Adrenal gland (tissue), 12 donors: Measurements from ENCODE around the gene TRABD2A. TPM values are rescaled to one million over a fixed set of nuclear protein-coding genes. Genes with fewer than 3 reads are reported as not detected.

Experiments used
- DNase-seq, 7 donors: peaks; one replicate each; pipeline ENCODE4 v3.0.0-alpha.2; 2019 to 2020
- H3K27ac ChIP-seq, 5 donors: fragments of 200-600 bp; sonication (generic) in 4 of 5; 1 replicate in 3 of 5; 2 replicates in 2 of 5; pipeline versions ENCODE4 v1.5.1 to v1.8.0; 2016 to 2020; ENCODE audit warnings: mild to moderate bottlenecking in 1 of 5
- H3K27me3 ChIP-seq: fragments of 200-600 bp; 2 replicates; pipeline ENCODE4 v1.8.0; 2021
- H3K36me3 ChIP-seq, 2 donors: fragments of 200-600 bp; replicated peaks in 1 of 2; 1 replicate in 1 of 2; 2 replicates in 1 of 2; pipeline versions ENCODE4 v1.5.1 to v1.8.0; 2018 to 2022
- H3K4me1 ChIP-seq, 2 donors: fragments of 200-600 bp; replicated peaks in 1 of 2; 1 replicate in 1 of 2; 2 replicates in 1 of 2; pipeline versions ENCODE4 v1.5.1 to v1.8.0; 2018 to 2021
- H3K4me3 ChIP-seq, 4 donors: fragments of 200-600 bp; sonication (generic) in 3 of 4; one replicate each; pipeline ENCODE4 v1.5.1; 2016 to 2018
- H3K9me3 ChIP-seq, 3 donors: fragments of 200-600 bp; sonication (generic) in 1 of 3; replicated peaks in 1 of 3; 1 replicate in 2 of 3; 2 replicates in 1 of 3; pipeline versions ENCODE4 v1.5.1 to v1.8.0; 2016 to 2021
- POLR2A ChIP-seq, 2 donors: fragments of 450-650 bp; IDR thresholded peaks; one replicate each; pipeline ENCODE4 v1.6.1; 2017; ENCODE audit warnings: antibody characterized with exemption in 2 of 2, mild to moderate bottlenecking in 2 of 2, moderate library complexity in 1 of 2
- WGBS, 4 donors: extraction: QIAGEN DNeasy Blood & Tissue Kit in 2 of 4; methylation state at CpG; one replicate each; pipeline versions ENCODE4 v1.1.5 to v1.1.7; 2013 to 2017; 5-methylcytosine and 5-hydroxymethylcytosine counted together
- intact Hi-C, 2 donors: fragments of 100-400 bp; cut with DNase I; formaldehyde crosslinking; loops; one replicate each; pipeline versions ENCODE4 v1.14.1 to v1.15.0; 2022 to 2023
- polyA plus RNA-seq, 3 donors: library from polyadenylated mRNA; stranded (reverse); fragments of 200-250 nt in 2 of 3; fragments of 350-450 nt in 1 of 3; fragmentation: Illumina TruSeq in 1 of 3; extraction: RNeasy Lipid Tissue Mini Kit (QIAGEN cat#74804) in 1 of 3; gene quantifications; one replicate each; pipeline ENCODE4 v1.2.3, GENCODE V29; 2013 to 2014
- total RNA-seq, 9 donors: library from RNA; depleted of rRNA in 4 of 9; stranded (reverse); fragments of >200 nt in 4 of 9; fragments of 120-200 nt in 1 of 9; fragmentation: NEBNext Ultra II Directional in 1 of 9; extraction: Animal tissue kit (Norgen Biotek cat#: 25700) in 1 of 9; gene quantifications; one replicate each; pipeline versions ENCODE4 v1.1.0 to v1.2.4, GENCODE V29; 2013 to 2023
- TF ChIP-seq, protein P1 (sequence below), 6 experiments: fragments of 450-650 bp in 4 of 6; fragments of 200-600 bp in 2 of 6; sonication (generic) in 1 of 6; IDR thresholded peaks; 1 replicate in 5 of 6; 2 replicates in 1 of 6; pipeline versions ENCODE4 v1.5.1 to v1.8.0; 2016 to 2021; ENCODE audit warnings: antibody characterized with exemption in 6 of 6, mild to moderate bottlenecking in 2 of 6, moderate library complexity in 1 of 6
- donor health status: healthy with polysubstance abuse.
- donor health status: Bipolar disorder and iron deficiency.
- donor health status: DM: yes; HTN: yes; CAD: no.
- donor health status: DM: no; HTN: no; CAD: no.
- donor health status: DM: no; HTN: no; CAD: no.
- donor health status: DM: yes; HTN: yes; CAD: no.

The TRABD2A gene
- total and polyA plus RNA-seq, 12 donors: 0.28 to 2.4 (median 0.69) TPM; not detected in 1

DNA sequence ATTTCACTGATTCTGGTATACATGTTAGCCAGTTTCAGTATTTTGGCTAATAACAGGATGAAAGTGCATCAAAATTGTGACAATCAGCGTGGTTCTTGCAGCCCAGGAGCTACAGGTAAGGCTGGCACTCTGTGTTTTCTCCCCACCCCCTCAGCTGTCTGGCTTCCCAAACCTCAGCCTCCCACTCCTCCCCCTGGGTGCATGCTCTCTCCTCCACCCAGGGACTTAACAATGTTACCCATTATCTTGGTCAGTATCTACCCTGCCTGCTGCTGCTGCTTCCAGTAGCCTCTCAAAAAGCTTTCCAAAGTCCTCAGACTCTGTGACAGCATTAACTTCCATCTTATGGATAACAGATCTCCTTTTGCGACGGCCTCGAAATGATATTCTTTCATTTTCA lies 41.0 kb downstream of the TRABD2A start:
- WGBS, 4 donors: 79 to 83% (median 81%) methylated on average over 4 of the region's 4 CpGs
- Histone ChIP-seq H3K27me3 (no peaks in the 10 kb centered on the region), H3K9me3 (no peaks in the 10 kb centered on the region), H3K36me3 (no peaks in the 10 kb centered on the region), H3K4me1 (no peaks in the 10 kb centered on the region), H3K4me3 (no peak overlapping the region), H3K27ac (no peak overlapping the region)
- no peak for DNase-seq
- no peak for TF ChIP-seq POLR2A (IDR thresholded peaks at IDR 0.05)
- TF ChIP-seq, protein P1, sequence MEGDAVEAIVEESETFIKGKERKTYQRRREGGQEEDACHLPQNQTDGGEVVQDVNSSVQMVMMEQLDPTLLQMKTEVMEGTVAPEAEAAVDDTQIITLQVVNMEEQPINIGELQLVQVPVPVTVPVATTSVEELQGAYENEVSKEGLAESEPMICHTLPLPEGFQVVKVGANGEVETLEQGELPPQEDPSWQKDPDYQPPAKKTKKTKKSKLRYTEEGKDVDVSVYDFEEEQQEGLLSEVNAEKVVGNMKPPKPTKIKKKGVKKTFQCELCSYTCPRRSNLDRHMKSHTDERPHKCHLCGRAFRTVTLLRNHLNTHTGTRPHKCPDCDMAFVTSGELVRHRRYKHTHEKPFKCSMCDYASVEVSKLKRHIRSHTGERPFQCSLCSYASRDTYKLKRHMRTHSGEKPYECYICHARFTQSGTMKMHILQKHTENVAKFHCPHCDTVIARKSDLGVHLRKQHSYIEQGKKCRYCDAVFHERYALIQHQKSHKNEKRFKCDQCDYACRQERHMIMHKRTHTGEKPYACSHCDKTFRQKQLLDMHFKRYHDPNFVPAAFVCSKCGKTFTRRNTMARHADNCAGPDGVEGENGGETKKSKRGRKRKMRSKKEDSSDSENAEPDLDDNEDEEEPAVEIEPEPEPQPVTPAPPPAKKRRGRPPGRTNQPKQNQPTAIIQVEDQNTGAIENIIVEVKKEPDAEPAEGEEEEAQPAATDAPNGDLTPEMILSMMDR (IDR thresholded peaks at IDR 0.05): no peak
- intact Hi-C loops: no loop called here

- no peaks in the 10 kb centered on the region for H3K9me3 ChIP-seq
- no peak for TF ChIP-seq POLR2A (IDR thresholded peaks at IDR 0.05)
- TF ChIP-seq, protein P1 (IDR thresholded peaks at IDR 0.05): no peak
Observed at GRCh38 chr2:84838434-84839145, 42.3 kb downstream of the TRABD2A start.

GRCh38 chr2:84836215-84836614 lies 44.7 kb downstream of the TRABD2A start:
- no peak for DNase-seq
- intact Hi-C loops: no loop called here
- no peaks in the 10 kb centered on the region for H3K4me1 ChIP-seq
- no peak for TF ChIP-seq POLR2A (IDR thresholded peaks at IDR 0.05)
- TF ChIP-seq, protein P1 (IDR thresholded peaks at IDR 0.05): no peak
- H3K36me3 ChIP-seq: no peaks in the 10 kb centered on the region
- H3K4me3 ChIP-seq: no peak overlapping the region
- H3K27me3 ChIP-seq: no peaks in the 10 kb centered on the region
- 65 to 70% (median 69%) methylated on average over 2 of the region's 2 CpGs for WGBS, 4 donors
- H3K9me3 ChIP-seq: no peaks in the 10 kb centered on the region
- H3K27ac ChIP-seq: no peak overlapping the region

More at GRCh38 chr2:84838434-84839145, 42.3 kb downstream of the TRABD2A start:
- Histone ChIP-seq H3K27ac (no peak overlapping the region), H3K27me3 (no peaks in the 10 kb centered on the region), H3K36me3 (no peaks in the 10 kb centered on the region), H3K4me1 (no peaks in the 10 kb centered on the region), H3K4me3 (no peak overlapping the region)
- 78 to 87% (median 85%) methylated on average over 2 of the region's 2 CpGs for WGBS, 4 donors
- intact Hi-C loops: no loop called here
- no peak for DNase-seq

DNA sequence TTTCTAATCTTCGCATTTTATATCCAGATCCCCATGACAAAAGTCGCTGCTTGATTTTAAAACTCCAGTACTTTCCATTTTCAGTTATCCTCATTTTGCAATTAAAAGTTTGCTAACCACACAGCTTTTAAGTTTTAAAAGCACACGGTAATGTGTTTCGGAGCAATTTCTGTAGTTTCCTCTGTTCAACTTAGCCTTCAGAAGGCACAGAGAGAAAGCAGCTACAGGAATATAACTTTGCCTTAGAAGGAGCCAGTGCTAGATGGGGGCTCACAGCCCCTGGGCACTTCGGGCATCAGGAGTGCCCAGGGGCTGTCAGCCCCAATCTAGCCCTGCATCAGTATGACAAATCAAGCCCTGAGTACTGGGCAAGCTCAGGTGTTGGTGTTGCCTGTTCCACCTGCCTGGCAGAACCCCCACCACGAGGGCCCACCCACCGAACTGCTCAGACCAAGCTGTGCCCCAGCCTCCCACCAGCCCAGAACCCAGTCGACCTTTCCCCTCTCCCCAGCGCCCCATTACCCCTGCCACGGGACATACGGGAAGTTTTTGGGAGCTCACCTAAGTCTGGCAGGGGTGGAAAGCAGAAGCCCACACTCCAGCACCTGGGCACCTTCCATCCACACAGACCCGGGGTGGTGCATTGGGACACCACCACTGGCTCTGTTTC lies 47.3 kb downstream of the TRABD2A start:
- Histone ChIP-seq H3K4me1 (no peaks in the 10 kb centered on the region), H3K36me3 (no peaks in the 10 kb centered on the region), H3K4me3 (no peak overlapping the region), H3K9me3 (no peaks in the 10 kb centered on the region), H3K27me3 (no peaks in the 10 kb centered on the region), H3K27ac (no peak overlapping the region)
- WGBS, 4 donors: 71 to 78% (median 75%) methylated on average over 4 to 12 of the region's 12 CpGs
- intact Hi-C loops: no loop called here
- no peak for TF ChIP-seq POLR2A (IDR thresholded peaks at IDR 0.05)
- TF ChIP-seq, protein P1 (IDR thresholded peaks at IDR 0.05): no peak
- no peak for DNase-seq
